ENCODE measurements around the gene INPP5D. TPM values are rescaled to one million over a fixed set of nuclear protein-coding genes. Genes with fewer than 3 reads are reported as not detected.
"Not testable (repeated sequence)": the region's sequence is repeated elsewhere in the genome, so short reads cannot be mapped to it uniquely, and the experiment has no call there.

Gene INPP5D
- total RNA-seq, 1 donor from 2014 or later, result 5.8 TPM

GRCh38 chr2:233179848-233180366 is 119.8 kb downstream of the INPP5D start:
- ATAC-seq, result no peak
- intact Hi-C loops (cut with micrococcal nuclease), result no loop called here
- no peak for DNase-seq

- no peak for DNase-seq
- ATAC-seq, result no peak
- intact Hi-C loops (cut with micrococcal nuclease), result no loop called here
Measured at GRCh38 chr2:233183869-233184418, 123.8 kb downstream of the INPP5D start.

- ATAC-seq (no peak), DNase-seq (no peak)
- intact Hi-C loops (cut with micrococcal nuclease), result no loop called here
Measured at GRCh38 chr2:233184669-233185068, 124.5 kb downstream of the INPP5D start.

- DNase-seq (no peak), ATAC-seq (no peak)
- intact Hi-C loops (cut with micrococcal nuclease), result no loop called here
Measured at GRCh38 chr2:233185330-233185729, 125.2 kb downstream of the INPP5D start.

GRCh38 chr2:233185963-233186362 is 125.8 kb downstream of the INPP5D start:
- DNase-seq (no peak), ATAC-seq (no peak)
- intact Hi-C loops (cut with micrococcal nuclease), result no loop called here

- ATAC-seq (no peak), DNase-seq (no peak)
- intact Hi-C loops (cut with micrococcal nuclease), result no loop called here
Measured at GRCh38 chr2:233186851-233187250, 126.7 kb downstream of the INPP5D start.

- intact Hi-C loops (cut with micrococcal nuclease), result no loop called here
- DNase-seq, result no peak
- ATAC-seq, result no peak
Measured at GRCh38 chr2:233189025-233189424, 128.9 kb downstream of the INPP5D start.

- DNase-seq; intact Hi-C loops (cut with micrococcal nuclease): not testable (repeated sequence)
Measured at GRCh38 chr2:233191016-233191415, 130.9 kb downstream of the INPP5D start.

GRCh38 chr2:233193738-233194137 is 133.6 kb downstream of the INPP5D start:
- intact Hi-C loops (cut with micrococcal nuclease), result no loop called here
- DNase-seq, result no peak
- no peak for ATAC-seq

More at GRCh38 chr2:233191016-233191415, 130.9 kb downstream of the INPP5D start:
- ATAC-seq, result not testable (repeated sequence)

GRCh38 chr2:233195027-233195426 is 134.9 kb downstream of the INPP5D start:
- ATAC-seq (no peak), DNase-seq (no peak)
- intact Hi-C loops (cut with micrococcal nuclease), result no loop called here

GRCh38 chr2:233197022-233197421 is 136.9 kb downstream of the INPP5D start:
- intact Hi-C loops (cut with micrococcal nuclease), result no loop called here
- DNase-seq (no peak), ATAC-seq (no peak)

- DNase-seq (no peak), ATAC-seq (no peak)
- intact Hi-C loops (cut with micrococcal nuclease), result no loop called here
Measured at GRCh38 chr2:233198026-233198425, 137.9 kb downstream of the INPP5D start.

GRCh38 chr2:233199870-233200269 is 139.7 kb downstream of the INPP5D start:
- intact Hi-C loops (cut with micrococcal nuclease), result no loop called here
- no peak for DNase-seq
- no peak for ATAC-seq

GRCh38 chr2:233200790-233201189 is 140.6 kb downstream of the INPP5D start:
- ATAC-seq; DNase-seq; intact Hi-C loops (cut with micrococcal nuclease): not testable (repeated sequence)

GRCh38 chr2:233201258-233202013 is 141.3 kb downstream of the INPP5D start:
- DNase-seq, result no peak

GRCh38 chr2:233202531-233202944 is 142.4 kb downstream of the INPP5D start:
- ATAC-seq (peak; percentile 19), DNase-seq (no peak)
- intact Hi-C loops (cut with micrococcal nuclease), result no loop called here

More at GRCh38 chr2:233201258-233202013, 141.3 kb downstream of the INPP5D start:
- intact Hi-C loops (cut with micrococcal nuclease), result no loop called here
- no peak for ATAC-seq

GRCh38 chr2:233203060-233203459 is 142.9 kb downstream of the INPP5D start:
- no peak for ATAC-seq
- DNase-seq, result no peak
- intact Hi-C loops (cut with micrococcal nuclease), result no loop called here

- intact Hi-C loops (cut with micrococcal nuclease), result no loop called here
- ATAC-seq, result no peak
- DNase-seq, result no peak
Measured at GRCh38 chr2:233204286-233204936, 144.3 kb downstream of the INPP5D start.

- intact Hi-C loops (cut with micrococcal nuclease), result no loop called here
- DNase-seq (no peak), ATAC-seq (no peak)
Measured at GRCh38 chr2:233208382-233209116, 148.4 kb downstream of the INPP5D start.

Measured in left ventricle myocardium superior (tissue), 1 donor.